B cell (primary cell): ENCODE results near the gene CUL5. TPM values are rescaled to one million over a fixed set of nuclear protein-coding genes. Genes with fewer than 3 reads are reported as not detected.

ENCODE experiments used
- ATAC-seq: fragments of 200-7000 bp; cut with Tn5 transposase; one replicate; pipeline ENCODE4 v1.10.0; 2021; ENCODE audit warnings: low read depth, mild to moderate bottlenecking, moderate number of reproducible peaks, moderate library complexity
- CTCF ChIA-PET: fragments of 350-600 bp; sonication (Branson Sonifier 250); formaldehyde crosslinking; loops from one replicate; lab custom pipeline; 2021; ENCODE audit warnings: antibody characterized with exemption, inconsistent platforms; lab: Charles Lee
- POLR2A ChIA-PET: fragments of 350-600 bp; sonication (Branson Sonifier 250); formaldehyde crosslinking; loops from one replicate; lab custom pipeline; 2021; ENCODE audit warnings: antibody characterized with exemption; lab: Charles Lee
- DNase-seq: peaks from one replicate; pipeline ENCODE4 v3.0.0; 2013
- H2AFZ ChIP-seq: 2 replicates; pipeline ENCODE4 v1.6.1; 2012; ENCODE audit warnings: mild to moderate bottlenecking, low read depth, low read length; ENCODE audit not compliant: insufficient read depth, poor library complexity, severe bottlenecking
- H3K27ac ChIP-seq, 2 donors: 1 replicate in 1 of 2; 2 replicates in 1 of 2; pipeline ENCODE4 v1.5.1; 2012 to 2013; ENCODE audit warnings: low read length in 2 of 2, mild to moderate bottlenecking in 2 of 2, moderate library complexity in 1 of 2
- H3K27me3 ChIP-seq, 4 experiments: fragments of 200-600 bp in 1 of 4; sonication (generic) in 1 of 4; replicated peaks in 1 of 4; 1 replicate in 2 of 4; 2 replicates in 2 of 4; pipeline versions ENCODE4 v1.6.1 to v1.7.0; 2013 to 2016; ENCODE audit warnings: low read length in 3 of 4, mild to moderate bottlenecking in 2 of 4, mixed read lengths in 1 of 4, moderate library complexity in 1 of 4; ENCODE audit not compliant: insufficient read depth in 4 of 4, control insufficient read depth in 3 of 4; ENCODE audit errors: control extremely low read depth in 1 of 4
- H3K36me3 ChIP-seq, 2 experiments: replicated peaks in 1 of 2; 1 replicate in 1 of 2; 2 replicates in 1 of 2; pipeline versions ENCODE4 v1.6.1 to v1.7.1; 2013; ENCODE audit warnings: low read length in 1 of 2; ENCODE audit not compliant: insufficient read depth in 2 of 2, control insufficient read depth in 1 of 2; ENCODE audit errors: control extremely low read depth in 1 of 2, extremely low read depth in 1 of 2
- H3K4me1 ChIP-seq, 2 donors: fragments of 200-600 bp in 1 of 2; sonication (generic) in 1 of 2; 1 replicate in 1 of 2; 2 replicates in 1 of 2; pipeline versions ENCODE4 v1.5.1 to v1.6.1; 2013 to 2017; ENCODE audit warnings: low read length in 2 of 2; ENCODE audit not compliant: control insufficient read depth in 2 of 2, insufficient read depth in 2 of 2
- H3K4me2 ChIP-seq: replicated peaks from 2 replicates; pipeline ENCODE3; 2012; ENCODE audit warnings: mild to moderate bottlenecking, low read depth, low read length; ENCODE audit not compliant: poor library complexity, severe bottlenecking
- H3K4me3 ChIP-seq, 5 experiments: fragments of 200-600 bp in 1 of 5; sonication (generic) in 1 of 5; 1 replicate in 3 of 5; 2 replicates in 2 of 5; pipeline versions ENCODE4 v1.5.1 to v1.7.0; 2011 to 2016; ENCODE audit warnings: low read length in 4 of 5, mild to moderate bottlenecking in 4 of 5, low read depth in 2 of 5, control low read depth in 1 of 5, moderate library complexity in 1 of 5; ENCODE audit not compliant: insufficient read depth in 1 of 5; ENCODE audit errors: control extremely low read depth in 1 of 5, extremely low read depth in 1 of 5
- H3K79me2 ChIP-seq: fragments of 200-600 bp; sonication (generic); one replicate; pipeline ENCODE4 v1.6.0; 2016; ENCODE audit warnings: low read length; ENCODE audit not compliant: control insufficient read depth, insufficient read depth
- H3K9ac ChIP-seq: fragments of 200-600 bp; sonication (generic); 2 replicates; pipeline ENCODE4 v1.6.1; 2017; ENCODE audit warnings: mild to moderate bottlenecking, low read length, moderate library complexity
- H3K9me3 ChIP-seq, 3 donors: one replicate each; pipeline versions ENCODE4 v1.6.1 to v1.7.1; 2013; ENCODE audit warnings: low read length in 2 of 3; ENCODE audit not compliant: control insufficient read depth in 2 of 3, insufficient read depth in 1 of 3; ENCODE audit errors: control extremely low read depth in 1 of 3
- H4K20me1 ChIP-seq: 2 replicates; pipeline ENCODE4 v1.6.0; 2012; ENCODE audit warnings: mild to moderate bottlenecking, low read length; ENCODE audit not compliant: insufficient read depth, control insufficient read depth, poor library complexity, severe bottlenecking
- H3K27ac Mint-ChIP-seq: one replicate; pipeline ENCODE4 v1.8.0; 2021; ENCODE audit warnings: mixed read lengths
- H3K27me3 Mint-ChIP-seq: one replicate; pipeline ENCODE4 v1.8.0; 2021; ENCODE audit warnings: mixed read lengths
- H3K4me1 Mint-ChIP-seq: one replicate; pipeline ENCODE4 v1.8.0; 2021; ENCODE audit warnings: mixed read lengths
- H3K4me3 Mint-ChIP-seq: one replicate; pipeline ENCODE4 v1.8.0; 2021; ENCODE audit warnings: mixed read lengths
- H3K9me3 Mint-ChIP-seq: one replicate; pipeline ENCODE4 v1.8.0; 2022; ENCODE audit warnings: mixed read lengths; ENCODE audit not compliant: insufficient read depth
- EZH2 ChIP-seq: IDR thresholded peaks from 2 replicates; pipeline ENCODE4 v1.6.1; 2012; ENCODE audit warnings: borderline replicate concordance, low read depth, mild to moderate bottlenecking, moderate library complexity, low read length; ENCODE audit not compliant: insufficient read depth, poor library complexity, severe bottlenecking
- WGBS: methylation state at CpG from one replicate; pipeline ENCODE4 v1.1.5; 2013; ENCODE audit warnings: missing lambda C conversion rate; ENCODE audit not compliant: insufficient coverage; 5-methylcytosine and 5-hydroxymethylcytosine counted together
- intact Hi-C: fragments of 100-400 bp; cut with micrococcal nuclease; formaldehyde crosslinking; loops from one replicate; pipeline ENCODE4 v1.10.0; 2022
- polyA plus RNA-seq: library from polyadenylated mRNA; depleted of rRNA; stranded (reverse); fragments of >200 nt; gene quantifications from 2 replicates; pipeline ENCODE4 v1.2.3, GENCODE V29; 2012
- total RNA-seq, 2 donors: library from RNA; stranded (reverse); fragments of 120-200 nt in 1 of 2; gene quantifications; 1 replicate in 1 of 2; 2 replicates in 1 of 2; pipeline versions ENCODE4 v1.2.3 to v1.2.4, GENCODE V29; 2013 to 2022
- TF ChIP-seq, protein P1 (sequence below): fragments of 200-600 bp; IDR thresholded peaks from one replicate; pipeline ENCODE4 v1.8.0; 2022; ENCODE audit warnings: antibody characterized with exemption, mild to moderate bottlenecking

Gene CUL5
- total and polyA plus RNA-seq, 2 donors (not counting 1 experiment from before 2014, with no cell fraction given): 29.4 to 44.1 TPM

GRCh38 chr11:107998761-107999160, 9.9 kb upstream of the CUL5 start:
- no peak for ATAC-seq
- H3K27me3 Mint-ChIP-seq: peaks cover 4% of the 10 kb centered on the region
- H3K4me2 ChIP-seq: no peak overlapping the region
- 100% methylated on average over 2 of the region's 6 CpGs for WGBS
- H4K20me1 ChIP-seq: no peaks in the 10 kb centered on the region
- H3K36me3 ChIP-seq: no peaks in the 10 kb centered on the region
- no peak for DNase-seq
- ChIA-PET POLR2A (no interaction called here), CTCF (interaction anchor here (2.5 kb wide), 1 partner anchor 10 kb away, joined by 10 read pairs; the partner anchor contains the start of gene CUL5)
- no peak overlapping the region for H3K9ac ChIP-seq
- no peaks in the 10 kb centered on the region for H3K4me1 Mint-ChIP-seq
- H3K79me2 ChIP-seq: no peaks in the 10 kb centered on the region
- no peak overlapping the region for H3K4me3 Mint-ChIP-seq
- no peaks in the 10 kb centered on the region for H3K9me3 Mint-ChIP-seq
- H3K9me3 ChIP-seq: no peaks in the 10 kb centered on the region
- no peak overlapping the region for H3K27ac Mint-ChIP-seq
- intact Hi-C loops: no loop called here
- no peak overlapping the region for H3K27ac ChIP-seq
- H3K27me3 ChIP-seq: peaks cover 0 to 4% (median 0%) of the 10 kb centered on the region in 4 experiments
- no peak overlapping the region for H3K4me3 ChIP-seq
- TF ChIP-seq EZH2: no peak
- TF ChIP-seq, protein P1, sequence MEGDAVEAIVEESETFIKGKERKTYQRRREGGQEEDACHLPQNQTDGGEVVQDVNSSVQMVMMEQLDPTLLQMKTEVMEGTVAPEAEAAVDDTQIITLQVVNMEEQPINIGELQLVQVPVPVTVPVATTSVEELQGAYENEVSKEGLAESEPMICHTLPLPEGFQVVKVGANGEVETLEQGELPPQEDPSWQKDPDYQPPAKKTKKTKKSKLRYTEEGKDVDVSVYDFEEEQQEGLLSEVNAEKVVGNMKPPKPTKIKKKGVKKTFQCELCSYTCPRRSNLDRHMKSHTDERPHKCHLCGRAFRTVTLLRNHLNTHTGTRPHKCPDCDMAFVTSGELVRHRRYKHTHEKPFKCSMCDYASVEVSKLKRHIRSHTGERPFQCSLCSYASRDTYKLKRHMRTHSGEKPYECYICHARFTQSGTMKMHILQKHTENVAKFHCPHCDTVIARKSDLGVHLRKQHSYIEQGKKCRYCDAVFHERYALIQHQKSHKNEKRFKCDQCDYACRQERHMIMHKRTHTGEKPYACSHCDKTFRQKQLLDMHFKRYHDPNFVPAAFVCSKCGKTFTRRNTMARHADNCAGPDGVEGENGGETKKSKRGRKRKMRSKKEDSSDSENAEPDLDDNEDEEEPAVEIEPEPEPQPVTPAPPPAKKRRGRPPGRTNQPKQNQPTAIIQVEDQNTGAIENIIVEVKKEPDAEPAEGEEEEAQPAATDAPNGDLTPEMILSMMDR: no peak
- H2AFZ ChIP-seq: no peak overlapping the region
- H3K4me1 ChIP-seq: no peaks in the 10 kb centered on the region

DNA sequence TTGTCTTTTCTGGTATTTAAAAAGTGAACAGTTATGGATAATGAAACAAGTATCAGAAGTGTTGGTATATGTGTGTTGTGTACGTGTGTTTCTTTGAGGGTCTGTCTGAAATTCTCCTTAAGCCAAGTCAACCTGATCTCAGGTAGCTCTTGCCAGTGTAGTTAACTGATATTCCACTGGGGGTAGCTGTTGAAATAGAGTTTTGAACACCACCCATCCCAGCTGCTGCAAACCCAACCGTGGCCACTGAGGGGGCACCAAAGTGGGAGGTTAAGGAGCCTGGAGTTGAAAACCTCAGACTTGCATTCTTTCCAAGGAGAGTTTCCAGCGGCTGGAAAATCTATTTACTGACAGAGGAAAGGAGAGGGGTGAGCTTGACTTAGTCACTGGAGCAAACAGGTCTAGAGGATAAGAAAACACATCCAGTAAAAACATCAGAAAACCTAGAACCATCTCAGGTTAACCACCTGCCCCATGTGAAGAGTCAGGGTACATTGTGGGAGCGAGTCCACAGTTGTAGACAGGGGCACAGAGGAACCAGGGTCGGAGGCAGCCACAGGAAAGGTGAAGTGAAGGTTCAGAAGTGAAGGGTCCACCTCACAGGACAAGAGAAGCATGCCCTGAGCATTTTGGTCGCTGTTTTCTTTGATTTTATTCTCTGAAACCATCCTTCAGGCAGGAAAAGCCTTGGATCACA, 8.8 kb upstream of the CUL5 start:
- Histone ChIP-seq H3K36me3 (no peaks in the 10 kb centered on the region), H3K9ac (no peak overlapping the region), H2AFZ (no peak overlapping the region), H3K27me3 (peaks cover 0 to 4% (median 0%) of the 10 kb centered on the region in 4 experiments), H3K4me1 (no peaks in the 10 kb centered on the region), H3K27ac (no peak overlapping the region), H3K9me3 (no peaks in the 10 kb centered on the region), H3K4me3 (no peak overlapping the region), H3K79me2 (no peaks in the 10 kb centered on the region), H3K4me2 (no peak overlapping the region), H4K20me1 (no peaks in the 10 kb centered on the region)
- H3K4me3 Mint-ChIP-seq: no peak overlapping the region
- TF ChIP-seq, protein P1: peak; percentile 64
- TF ChIP-seq EZH2: no peak
- peaks cover 4% of the 10 kb centered on the region for H3K27me3 Mint-ChIP-seq
- POLR2A ChIA-PET: no interaction called here
- peak; percentile 46 for DNase-seq
- no peaks in the 10 kb centered on the region for H3K9me3 Mint-ChIP-seq
- peak; percentile 58 for ATAC-seq
- 58% methylated on average over 2 of the region's 6 CpGs for WGBS
- intact Hi-C loops: no loop called here
- CTCF ChIA-PET: interaction anchor here (0.9 to 1.8 kb wide), 5 partner anchors 9 to 648 kb away, joined by 3 to 9 read pairs (median 4); partner anchors contain the start of gene CUL5
- no peaks in the 10 kb centered on the region for H3K4me1 Mint-ChIP-seq
- H3K27ac Mint-ChIP-seq: no peak overlapping the region
